GM12891 (cell line): Measurements from ENCODE around the gene TLCD3B.

ENCODE experiments used
- DNase-seq: peaks from one replicate; pipeline ENCODE4 v3.0.0; 2011; ENCODE audit warnings: low spot score; ENCODE audit not compliant: insufficient read length
- FAIRE-seq: peaks from 2 replicates; lab custom pipeline; 2011; peaks lifted over from hg19 to GRCh38; lab: Jason Lieb, UNC
- PAX5 ChIP-seq: IDR thresholded peaks from 2 replicates; pipeline ENCODE4 v1.6.1; 2011; ENCODE audit warnings: low read length, moderate library complexity, mild to moderate bottlenecking; ENCODE audit not compliant: insufficient read depth, severe bottlenecking
- POLR2A ChIP-seq: IDR thresholded peaks from 2 replicates; pipeline ENCODE4 v1.6.1; 2011; ENCODE audit warnings: low read depth, low read length, control low read depth
- POLR2AphosphoS5 ChIP-seq: IDR thresholded peaks from 2 replicates; pipeline ENCODE4 v1.6.1; 2011; ENCODE audit warnings: low read depth, low read length, control low read depth
- POU2F2 ChIP-seq: IDR thresholded peaks from 2 replicates; pipeline ENCODE4 v1.6.1; 2011; ENCODE audit warnings: low read depth, mild to moderate bottlenecking, control low read depth, low read length, moderate library complexity
- SPI1 ChIP-seq: IDR thresholded peaks from 2 replicates; pipeline ENCODE4 v1.6.1; 2011; ENCODE audit warnings: low read depth, low read length, control low read depth
- TAF1 ChIP-seq: IDR thresholded peaks from 2 replicates; pipeline ENCODE4 v1.6.1; 2011; ENCODE audit warnings: low read depth, low read length, control low read depth

The TLCD3B gene

GRCh38 chr16:29996766-29997250 is 34.3 kb downstream of the TLCD3B start:
- TF ChIP-seq POU2F2: no peak
- TF ChIP-seq PAX5: no peak
- no peak for TF ChIP-seq TAF1
- TF ChIP-seq POLR2A: no peak
- TF ChIP-seq POLR2AphosphoS5: no peak
- no peak for TF ChIP-seq SPI1
- no peak for DNase-seq
- peak; percentile 40 for FAIRE-seq

GRCh38 chr16:29995911-29996765 is 34.9 kb downstream of the TLCD3B start, which contains the start of gene INO80E:
INO80E (plus strand) TSS chr16:29996241; CDS start chr16:29996311, 70 bp downstream.
- FAIRE-seq (peak; percentile 97), DNase-seq (peak; percentile 100)
- TF ChIP-seq POLR2A (peak; percentile 79), SPI1 (no peak), TAF1 (peak; percentile 90), POLR2AphosphoS5 (peak; percentile 69; the same call in 1 of the 2 replicates), POU2F2 (no peak; the same call in 1 of the 2 replicates), PAX5 (no peak)

- TF ChIP-seq SPI1 (no peak), POLR2AphosphoS5 (peak; percentile 18; the same call in 1 of the 2 replicates), POLR2A (no peak; the same call in 1 of the 2 replicates), PAX5 (no peak), TAF1 (peak; percentile 82), POU2F2 (no peak)
- DNase-seq (peak; percentile 91), FAIRE-seq (no peak)
Measured at GRCh38 chr16:29995324-29995910, 35.7 kb downstream of the TLCD3B start, which contains the start of gene HIRIP3. HIRIP3 (minus strand) TSS chr16:29995617; CDS start chr16:29995605, 12 bp downstream.

- 0 out of 2 replicates have a peak, but pooled peaks have one; percentile 13 for TF ChIP-seq SPI1
- no peak for TF ChIP-seq PAX5
- TF ChIP-seq POLR2AphosphoS5: peak; percentile 3; the same call in 1 of the 2 replicates
- FAIRE-seq (peak; percentile 47), DNase-seq (no peak)
Measured at GRCh38 chr16:29994600-29995323, 36.3 kb downstream of the TLCD3B start.

GRCh38 chr16:29993903-29994599 is 37.0 kb downstream of the TLCD3B start:
- DNase-seq (no peak), FAIRE-seq (no peak)
- no peak for TF ChIP-seq POU2F2
- TF ChIP-seq PAX5: no peak
- no peak for TF ChIP-seq TAF1
- no peak for TF ChIP-seq SPI1
- no peak for TF ChIP-seq POLR2AphosphoS5
- TF ChIP-seq POLR2A: no peak

GRCh38 chr16:29993191-29993902 is 37.7 kb downstream of the TLCD3B start:
- DNase-seq: no peak
- TF ChIP-seq POU2F2 (no peak), PAX5 (no peak), POLR2AphosphoS5 (no peak; the same call in 1 of the 2 replicates), TAF1 (no peak), POLR2A (no peak), SPI1 (no peak)
- no peak for FAIRE-seq

- no peak for FAIRE-seq
- no peak for DNase-seq
Measured at GRCh38 chr16:29992344-29992967, 38.6 kb downstream of the TLCD3B start.

GRCh38 chr16:29991571-29991904 is 39.5 kb downstream of the TLCD3B start:
- DNase-seq: no peak
- no peak for FAIRE-seq
- no peak for TF ChIP-seq POU2F2
- no peak for TF ChIP-seq PAX5
- no peak for TF ChIP-seq POLR2A
- no peak for TF ChIP-seq SPI1
- no peak for TF ChIP-seq POLR2AphosphoS5
- TF ChIP-seq TAF1: no peak

More at GRCh38 chr16:29992344-29992967, 38.6 kb downstream of the TLCD3B start:
- TF ChIP-seq POU2F2 (no peak), TAF1 (no peak), SPI1 (no peak), PAX5 (no peak), POLR2AphosphoS5 (no peak), POLR2A (no peak; the same call in 1 of the 2 replicates)
